Measurements from ENCODE around the gene G3BP1. TPM values are rescaled to one million over a fixed set of nuclear protein-coding genes. Genes with fewer than 3 reads are reported as not detected.
"Not testable (repeated sequence)": the region's sequence is repeated elsewhere in the genome, so short reads cannot be mapped to it uniquely, and the experiment has no call there.

G3BP1 gene
- total RNA-seq, 1 donor, result 72.5 TPM

DNA sequence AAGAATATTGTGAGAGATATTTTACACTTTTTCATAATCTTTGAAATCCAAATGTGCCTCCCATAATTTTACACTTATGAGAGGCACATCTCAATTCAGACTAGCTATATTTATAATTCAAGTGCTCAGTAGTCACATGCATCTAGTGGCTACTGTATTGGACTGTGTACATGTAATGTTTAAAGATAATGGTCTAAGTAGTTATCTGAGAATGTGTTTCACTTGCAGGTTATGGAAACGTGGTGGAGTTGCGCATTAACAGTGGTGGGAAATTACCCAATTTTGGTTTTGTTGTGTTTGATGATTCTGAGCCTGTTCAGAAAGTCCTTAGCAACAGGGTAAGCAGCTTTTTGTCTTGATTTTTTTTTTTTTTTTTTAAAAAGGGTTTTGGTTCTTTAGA lies 28.8 kb downstream of the G3BP1 start:
- H3K4me3 ChIP-seq (ENCODE audit: low read length), result no peak overlapping the region
- H3K4me1 ChIP-seq (ENCODE audit: insufficient read depth, low read length), result no peaks in the 10 kb centered on the region
- H3K27me3 ChIP-seq (ENCODE audit: insufficient read depth, low read length), result no peaks in the 10 kb centered on the region
- H3K9me3 ChIP-seq (ENCODE audit: low read depth, low read length), result no peaks in the 10 kb centered on the region

DNA sequence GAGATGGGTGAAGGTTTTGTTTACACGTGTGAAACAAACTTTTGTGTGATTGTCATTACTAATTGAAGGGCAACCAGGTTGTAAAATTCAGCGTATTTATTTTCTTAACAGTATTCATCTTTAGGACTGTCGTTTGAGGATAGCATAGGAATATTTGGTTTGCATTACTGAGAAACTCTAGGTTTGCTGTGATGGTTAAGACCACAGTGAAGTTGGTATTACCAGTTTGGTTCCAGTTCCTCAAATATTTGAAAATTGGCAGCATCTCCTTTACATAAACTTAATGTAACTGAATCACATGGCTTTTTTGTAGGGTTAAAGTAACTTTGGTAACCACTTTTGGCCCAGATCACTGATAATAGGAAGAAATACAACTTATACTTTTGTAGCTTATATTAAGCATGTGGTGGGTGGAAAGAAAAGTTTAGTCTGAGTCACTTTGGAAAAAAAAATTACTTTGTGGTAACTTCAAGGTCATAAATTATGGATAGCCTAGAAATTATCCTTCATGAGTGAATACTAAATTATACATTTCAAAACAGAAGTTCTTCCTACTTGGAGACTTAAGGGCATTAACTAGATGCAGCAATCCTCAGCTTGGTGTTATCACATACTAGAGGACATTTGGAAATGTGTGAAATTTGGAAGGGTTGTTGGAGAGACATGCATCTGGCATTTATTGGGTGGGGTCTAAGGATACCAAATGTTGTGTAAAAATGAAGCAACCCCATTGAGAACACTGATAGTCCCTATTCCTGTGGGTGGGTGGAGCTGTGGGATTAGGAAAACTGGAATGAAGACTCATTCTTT lies 33.9 kb downstream of the G3BP1 start:
- Histone ChIP-seq H3K4me3 (ENCODE audit: low read length) (no peak overlapping the region), H3K27me3 (ENCODE audit: insufficient read depth, low read length) (no peaks in the 10 kb centered on the region), H3K9me3 (ENCODE audit: low read depth, low read length) (no peaks in the 10 kb centered on the region), H3K4me1 (ENCODE audit: insufficient read depth, low read length) (no peaks in the 10 kb centered on the region)

DNA sequence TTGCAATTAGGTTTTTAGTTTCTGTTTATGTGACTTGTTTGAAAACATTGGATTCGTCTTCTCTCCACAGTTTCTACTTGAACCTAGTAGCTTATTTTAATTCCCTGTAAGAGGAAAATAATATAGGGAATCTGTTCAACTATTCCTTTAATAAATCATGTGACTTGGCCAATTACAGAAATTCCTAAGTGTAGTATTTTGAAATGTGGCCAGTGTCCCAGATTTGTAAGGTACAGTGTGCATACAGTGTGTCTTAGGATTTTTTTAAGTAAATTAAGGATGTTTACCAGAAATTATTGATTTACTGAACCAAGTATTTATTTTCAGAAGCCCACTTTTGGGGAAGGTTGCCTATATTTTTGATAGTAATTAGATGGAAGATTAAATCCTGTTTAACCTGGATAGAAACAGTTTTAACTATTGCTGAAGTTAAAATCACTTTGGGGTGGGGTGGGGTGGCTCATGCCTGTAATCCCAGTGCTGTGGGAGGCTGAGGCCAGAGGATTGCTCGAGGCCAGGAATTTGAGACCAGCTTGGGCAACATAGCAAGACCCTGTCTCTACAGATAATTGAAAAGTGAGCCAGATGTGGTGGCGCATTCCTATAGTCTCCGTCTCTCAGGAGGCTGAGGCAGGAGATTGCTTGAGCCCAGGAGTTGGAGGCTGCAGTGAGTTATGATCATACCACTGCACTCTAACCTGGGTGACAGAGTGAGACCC lies 36.9 kb downstream of the G3BP1 start:
- no peaks in the 10 kb centered on the region for H3K4me1 ChIP-seq (ENCODE audit: insufficient read depth, low read length)
- no peaks in the 10 kb centered on the region for H3K9me3 ChIP-seq (ENCODE audit: low read depth, low read length)
- no peaks in the 10 kb centered on the region for H3K27me3 ChIP-seq (ENCODE audit: insufficient read depth, low read length)
- no peak overlapping the region for H3K4me3 ChIP-seq (ENCODE audit: low read length)

DNA sequence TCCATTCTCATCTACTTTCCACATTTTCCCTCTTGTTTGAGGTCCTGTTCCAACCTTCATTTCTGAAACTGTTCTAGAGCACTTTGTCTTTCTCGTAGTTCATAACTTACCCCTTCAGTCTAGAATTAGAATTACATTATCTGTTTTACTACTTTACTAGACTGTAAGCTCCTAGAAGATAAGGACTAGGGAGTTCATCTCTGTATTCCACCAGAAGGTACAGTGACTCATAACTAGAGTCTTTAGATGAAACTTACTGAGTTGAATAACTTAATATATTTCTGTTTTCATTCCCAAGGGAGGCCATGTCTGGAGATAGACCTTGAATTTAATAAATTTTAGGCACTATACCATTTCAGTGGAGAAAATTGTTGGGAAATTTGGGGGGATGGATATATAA lies 38.7 kb downstream of the G3BP1 start:
- Histone ChIP-seq H3K4me1 (ENCODE audit: insufficient read depth, low read length) (no peaks in the 10 kb centered on the region), H3K27me3 (ENCODE audit: insufficient read depth, low read length) (no peaks in the 10 kb centered on the region), H3K4me3 (ENCODE audit: low read length) (no peak overlapping the region), H3K9me3 (ENCODE audit: low read depth, low read length) (no peaks in the 10 kb centered on the region)

DNA sequence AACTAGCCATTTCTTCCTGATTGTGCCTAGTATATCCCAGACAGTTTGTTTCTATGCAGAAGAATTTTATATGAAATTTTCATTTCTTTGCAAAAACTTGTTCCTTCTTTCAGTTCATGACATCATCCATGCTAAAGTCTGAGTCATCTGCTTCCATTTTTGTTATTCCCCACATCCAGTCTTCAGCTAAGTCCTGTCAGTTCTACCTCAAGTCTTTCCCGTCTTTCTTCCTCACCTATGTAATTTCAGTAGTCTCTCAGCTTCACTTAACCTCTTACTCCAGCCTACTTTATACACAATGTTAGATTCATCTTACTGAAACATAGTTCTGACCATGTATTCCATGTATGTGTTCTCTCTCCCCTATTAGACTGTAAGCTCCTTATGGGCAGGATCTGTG lies 39.1 kb downstream of the G3BP1 start:
- Histone ChIP-seq H3K9me3 (ENCODE audit: low read depth, low read length) (no peaks in the 10 kb centered on the region), H3K4me3 (ENCODE audit: low read length) (no peak overlapping the region)

DNA sequence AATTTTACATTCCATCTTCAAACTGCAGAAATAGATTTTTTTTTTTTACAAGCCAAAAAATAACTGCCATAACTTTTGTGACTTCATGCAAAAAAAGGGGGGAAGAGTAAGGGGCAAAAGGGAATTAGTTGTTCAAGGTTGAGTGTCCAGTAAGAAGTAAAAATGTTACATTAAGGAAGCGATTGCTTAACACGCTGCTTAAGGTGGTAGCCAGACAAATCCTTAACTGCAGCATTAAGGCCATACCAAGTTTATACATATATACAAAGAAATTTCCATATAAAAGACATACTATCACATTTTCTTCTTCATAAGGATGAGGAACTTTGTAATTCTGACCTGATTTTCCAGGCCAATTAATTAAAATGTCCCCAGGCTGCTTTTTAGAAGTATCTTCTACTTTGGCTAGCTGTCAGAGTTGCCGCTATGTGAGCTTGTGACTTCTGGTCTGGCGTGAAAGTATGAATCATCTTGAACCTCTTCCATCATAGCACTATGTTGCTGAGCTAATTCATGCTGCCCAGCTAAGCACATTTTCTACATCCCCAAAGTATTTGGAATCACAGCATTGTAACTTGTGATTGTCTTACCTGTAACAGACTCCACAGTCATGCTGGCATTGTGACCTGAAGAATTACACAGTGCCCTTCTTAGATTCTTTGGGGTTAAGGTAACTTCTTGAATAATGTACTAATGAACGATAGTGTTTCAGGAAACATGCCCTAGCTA lies 40.0 kb downstream of the G3BP1 start:
- Histone ChIP-seq H3K4me3 (ENCODE audit: low read length) (no peak overlapping the region), H3K4me1 (ENCODE audit: insufficient read depth, low read length) (no peaks in the 10 kb centered on the region), H3K9me3 (ENCODE audit: low read depth, low read length) (no peaks in the 10 kb centered on the region), H3K27me3 (ENCODE audit: insufficient read depth, low read length) (no peaks in the 10 kb centered on the region)

More for the DNA sequence above, 39.1 kb downstream of the G3BP1 start:
- Histone ChIP-seq H3K27me3 (ENCODE audit: insufficient read depth, low read length) (no peaks in the 10 kb centered on the region), H3K4me1 (ENCODE audit: insufficient read depth, low read length) (no peaks in the 10 kb centered on the region)

DNA sequence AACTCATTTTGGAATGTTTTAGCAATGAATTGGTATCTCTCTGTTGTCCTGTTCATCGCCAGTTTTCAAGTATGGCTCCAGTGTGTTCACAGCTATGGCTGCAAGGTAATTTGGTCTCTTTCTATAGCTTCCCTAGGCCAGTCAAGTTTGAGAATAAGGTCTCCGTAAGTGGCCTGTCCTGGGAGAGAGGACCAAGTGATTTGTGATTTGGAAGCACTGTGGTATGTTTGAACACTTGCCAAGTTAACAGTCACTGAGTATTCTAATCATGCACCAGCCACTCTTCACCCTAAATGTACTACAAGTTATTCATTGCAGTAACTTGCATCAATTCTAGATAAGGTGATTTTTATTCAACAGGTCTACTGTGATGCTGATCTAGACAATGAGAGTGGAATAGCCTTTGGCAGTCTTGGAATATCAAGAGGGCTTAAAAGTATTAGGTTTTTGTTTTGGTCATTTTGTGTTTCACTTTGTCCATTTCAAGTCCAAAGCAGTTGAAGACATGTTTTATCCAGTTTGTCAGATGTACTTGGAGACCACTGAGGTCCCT lies 41.1 kb downstream of the G3BP1 start:
- H3K9me3 ChIP-seq (ENCODE audit: low read depth, low read length), result no peaks in the 10 kb centered on the region
- H3K27me3 ChIP-seq (ENCODE audit: insufficient read depth, low read length), result no peaks in the 10 kb centered on the region
- H3K4me3 ChIP-seq (ENCODE audit: low read length), result no peak overlapping the region
- no peaks in the 10 kb centered on the region for H3K4me1 ChIP-seq (ENCODE audit: insufficient read depth, low read length)

DNA sequence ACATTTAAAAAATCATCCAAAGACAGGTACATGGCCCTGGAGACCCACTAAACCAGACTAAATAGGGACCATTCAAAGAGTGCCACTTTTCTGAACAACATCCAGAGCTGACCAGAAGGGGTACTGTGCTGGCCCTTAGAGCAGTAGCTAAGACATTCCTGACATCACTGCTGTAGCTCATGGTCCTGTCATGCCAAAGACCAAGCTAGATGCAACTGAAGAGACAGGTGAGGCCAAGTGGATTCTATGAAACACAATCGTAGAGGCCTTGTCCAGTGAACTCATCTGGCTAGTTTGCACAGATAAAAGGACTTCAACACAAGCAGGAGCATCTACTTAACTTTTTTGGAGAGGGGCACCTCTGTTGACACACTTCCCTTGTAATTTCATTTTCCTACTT lies 43.3 kb downstream of the G3BP1 start:
- Histone ChIP-seq H3K4me3 (ENCODE audit: low read length) (no peak overlapping the region), H3K27me3 (ENCODE audit: insufficient read depth, low read length) (no peaks in the 10 kb centered on the region), H3K9me3 (ENCODE audit: low read depth, low read length) (no peaks in the 10 kb centered on the region), H3K4me1 (ENCODE audit: insufficient read depth, low read length) (no peaks in the 10 kb centered on the region)

DNA sequence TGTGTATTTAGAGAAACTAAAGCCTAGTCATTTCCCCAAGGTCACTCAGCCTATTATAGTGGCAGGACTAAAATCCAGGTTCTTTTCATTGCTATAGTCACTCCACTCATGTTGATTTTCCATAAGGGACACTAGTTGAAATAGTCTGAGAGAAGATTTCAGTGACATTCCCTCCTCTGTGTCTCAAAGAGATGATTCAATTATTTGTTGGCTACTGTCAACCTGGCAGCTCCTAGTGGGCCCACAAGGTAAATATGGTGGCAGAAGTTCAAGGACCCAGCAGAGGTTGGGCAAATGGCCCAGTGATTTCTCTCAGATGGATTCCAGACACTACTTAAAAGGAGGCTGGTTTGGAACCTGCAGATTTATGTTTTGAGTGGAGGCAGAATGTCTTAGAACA lies 48.1 kb downstream of the G3BP1 start:
- H3K27me3 ChIP-seq (ENCODE audit: insufficient read depth, low read length), result no peaks in the 10 kb centered on the region
- H3K4me3 ChIP-seq (ENCODE audit: low read length), result no peak overlapping the region
- no peaks in the 10 kb centered on the region for H3K9me3 ChIP-seq (ENCODE audit: low read depth, low read length)
- H3K4me1 ChIP-seq (ENCODE audit: insufficient read depth, low read length), result no peaks in the 10 kb centered on the region

DNA sequence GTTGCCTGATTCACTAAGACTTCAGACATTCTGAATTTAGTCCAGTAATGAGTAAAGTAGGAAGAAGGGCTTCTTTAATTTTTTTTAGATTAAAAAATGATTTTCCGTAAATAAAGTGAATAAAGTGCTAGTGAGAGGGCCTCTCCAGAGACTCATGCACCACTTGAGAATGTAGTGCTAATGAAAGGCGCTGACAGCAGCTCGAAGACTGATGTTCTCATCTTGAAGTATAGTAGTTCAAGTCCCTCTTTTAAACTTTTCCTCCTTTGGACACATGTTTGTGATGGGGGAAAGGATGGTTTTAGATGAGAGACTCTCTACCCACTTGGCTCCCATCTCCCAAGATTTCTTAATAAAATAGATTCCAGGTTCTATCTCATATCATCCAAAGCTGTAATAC lies 48.5 kb downstream of the G3BP1 start:
- H3K4me3 ChIP-seq (ENCODE audit: low read length), result no peak overlapping the region
- no peaks in the 10 kb centered on the region for H3K9me3 ChIP-seq (ENCODE audit: low read depth, low read length)
- no peaks in the 10 kb centered on the region for H3K4me1 ChIP-seq (ENCODE audit: insufficient read depth, low read length)
- no peaks in the 10 kb centered on the region for H3K27me3 ChIP-seq (ENCODE audit: insufficient read depth, low read length)

DNA sequence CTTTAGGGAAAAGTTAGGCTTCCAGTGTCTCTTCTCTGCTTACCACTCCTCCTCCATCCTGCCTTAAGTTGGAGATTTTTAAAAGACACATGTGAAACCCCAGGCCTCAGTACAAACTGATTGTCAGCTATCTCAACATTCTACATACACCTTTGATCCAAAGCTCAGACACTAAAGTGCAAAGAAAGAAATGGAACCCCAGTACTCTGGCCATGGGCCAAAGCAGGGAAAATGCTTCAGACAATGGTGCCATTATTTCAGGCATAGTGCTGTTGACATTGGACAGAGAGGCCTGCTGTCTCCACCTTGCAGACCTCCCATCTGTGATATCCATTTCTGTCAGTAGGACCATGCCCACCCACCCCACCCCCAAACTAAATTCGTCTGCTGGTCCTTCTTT lies 49.1 kb downstream of the G3BP1 start:
- Histone ChIP-seq H3K9me3 (ENCODE audit: low read depth, low read length) (no peaks in the 10 kb centered on the region), H3K27me3 (ENCODE audit: insufficient read depth, low read length) (no peaks in the 10 kb centered on the region)

DNA sequence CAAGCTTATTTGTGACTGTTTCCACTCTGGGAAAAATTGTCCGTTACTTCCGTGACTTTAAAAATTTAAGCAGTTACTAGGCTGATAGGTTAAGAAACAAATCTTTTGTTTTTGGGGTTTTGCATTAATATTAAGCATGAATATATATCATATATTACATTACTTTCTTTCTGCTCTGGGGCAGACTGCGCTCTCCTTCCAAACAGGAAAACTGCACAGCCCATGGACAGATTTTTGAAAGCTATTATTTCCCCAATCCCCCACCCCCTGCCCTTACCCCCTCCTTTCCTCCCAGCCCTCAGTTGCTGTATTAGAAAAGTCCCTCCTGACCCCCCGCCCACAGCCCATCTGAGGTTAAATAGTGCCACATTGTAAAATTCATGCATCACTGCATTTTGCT lies 50.4 kb downstream of the G3BP1 start:
- H3K4me1 ChIP-seq (ENCODE audit: insufficient read depth, low read length), result no peaks in the 10 kb centered on the region
- no peaks in the 10 kb centered on the region for H3K27me3 ChIP-seq (ENCODE audit: insufficient read depth, low read length)
- H3K4me3 ChIP-seq (ENCODE audit: low read length), result no peak overlapping the region
- no peaks in the 10 kb centered on the region for H3K9me3 ChIP-seq (ENCODE audit: low read depth, low read length)

More for the DNA sequence above, 49.1 kb downstream of the G3BP1 start:
- H3K4me1 ChIP-seq (ENCODE audit: insufficient read depth, low read length), result no peaks in the 10 kb centered on the region
- H3K4me3 ChIP-seq (ENCODE audit: low read length), result no peak overlapping the region

DNA sequence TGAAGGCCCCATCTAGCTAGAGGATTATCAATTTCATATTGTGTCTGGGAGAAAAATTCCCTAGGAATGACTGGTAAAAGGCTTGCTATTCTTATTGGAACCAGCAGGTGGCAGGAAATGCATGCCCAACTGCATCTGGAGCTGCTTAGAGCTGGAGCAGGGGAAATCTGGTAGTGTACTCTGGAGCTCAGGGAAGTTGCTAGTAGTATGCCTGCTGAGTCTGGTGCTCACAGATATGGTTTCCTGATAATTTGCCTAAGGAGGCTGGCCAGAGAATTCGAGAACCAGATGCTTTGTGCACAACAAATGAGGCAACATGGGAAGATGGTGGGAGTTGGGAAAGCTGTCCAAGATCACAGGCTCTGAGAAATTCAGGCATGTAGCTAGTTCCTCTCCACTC lies 53.7 kb downstream of the G3BP1 start:
- Histone ChIP-seq H3K9me3 (ENCODE audit: low read depth, low read length) (no peaks in the 10 kb centered on the region), H3K4me1 (ENCODE audit: insufficient read depth, low read length) (no peaks in the 10 kb centered on the region)

DNA sequence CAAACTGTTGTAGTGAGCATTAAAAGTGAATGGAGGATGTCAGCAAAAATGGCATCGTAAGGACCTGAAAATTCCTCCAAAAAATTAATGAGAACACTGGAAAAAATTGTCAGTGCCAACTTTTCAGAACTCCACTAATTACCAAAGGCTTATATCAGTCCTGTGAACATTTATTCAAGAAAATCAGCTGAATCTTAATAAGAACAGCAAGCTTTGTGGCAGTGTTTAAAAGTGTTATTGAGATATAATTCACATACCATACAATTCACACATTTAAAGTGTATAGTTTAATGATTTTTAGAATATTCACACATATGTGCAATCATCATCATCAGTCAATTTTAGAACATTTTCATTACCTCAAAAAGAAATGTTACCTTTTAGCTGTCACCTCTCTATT lies 57.6 kb downstream of the G3BP1 start:
- Histone ChIP-seq H3K4me3 (ENCODE audit: low read length) (no peak overlapping the region), H3K9me3 (ENCODE audit: low read depth, low read length) (peaks cover 6% of the 10 kb centered on the region), H3K27me3 (ENCODE audit: insufficient read depth, low read length) (no peaks in the 10 kb centered on the region), H3K4me1 (ENCODE audit: insufficient read depth, low read length) (no peaks in the 10 kb centered on the region)

More for the DNA sequence above, 53.7 kb downstream of the G3BP1 start:
- Histone ChIP-seq H3K27me3 (ENCODE audit: insufficient read depth, low read length) (no peaks in the 10 kb centered on the region), H3K4me3 (ENCODE audit: low read length) (no peak overlapping the region)

DNA sequence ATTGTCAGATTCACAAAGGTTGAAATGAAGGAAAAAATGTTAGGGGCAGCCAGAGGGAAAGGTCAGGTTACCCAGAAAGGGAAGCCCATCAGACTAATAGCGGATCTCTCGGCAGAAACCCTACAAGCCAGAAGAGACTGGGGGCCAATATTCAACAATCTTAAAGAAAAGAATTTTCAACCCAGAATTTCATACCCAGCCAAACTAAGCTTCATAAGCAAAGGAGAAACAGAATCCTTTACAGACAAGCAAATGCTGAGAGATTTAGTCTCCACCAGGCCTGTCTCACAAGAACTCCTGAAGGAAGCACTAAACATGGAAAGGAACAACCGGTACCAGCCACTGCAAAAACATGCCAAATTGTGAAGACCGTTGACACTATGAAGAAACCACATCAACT lies 61.1 kb downstream of the G3BP1 start:
- peaks cover 14% of the 10 kb centered on the region for H3K9me3 ChIP-seq (ENCODE audit: low read depth, low read length)
- not testable (repeated sequence) for H3K4me1 ChIP-seq (ENCODE audit: insufficient read depth, low read length); H3K27me3 ChIP-seq (ENCODE audit: insufficient read depth, low read length); H3K4me3 ChIP-seq (ENCODE audit: low read length)
